IPS DF 4.7 (cell line): Measurements from ENCODE around the gene B4GALT5.
"Not testable (repeated sequence)": the region's sequence is repeated elsewhere in the genome, so short reads cannot be mapped to it uniquely, and the experiment has no call there.

Source experiments
- DNase-seq: peaks from one replicate; pipeline ENCODE4 v3.0.0-alpha.2; 2013; ENCODE audit warnings: low spot score; ENCODE audit errors: extremely low read depth

B4GALT5 gene

DNA sequence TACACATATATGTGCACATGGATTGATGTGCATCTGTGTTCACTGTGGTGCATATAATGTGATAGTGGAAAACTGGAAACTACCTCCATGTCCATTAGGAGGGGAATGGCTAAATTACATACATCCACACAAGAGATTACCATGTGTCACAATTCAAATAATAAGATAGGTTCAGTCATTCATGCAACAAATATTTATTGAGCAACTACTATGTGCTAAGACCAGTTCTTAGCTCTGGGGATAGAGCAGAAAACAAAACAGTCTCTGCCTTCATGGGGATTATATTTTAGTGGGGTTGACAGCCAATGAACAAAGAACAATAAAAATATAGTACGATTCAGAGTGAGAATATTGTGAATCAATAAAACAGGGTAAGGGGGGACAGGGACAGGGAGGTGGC is 84.1 kb downstream of the B4GALT5 start:
- DNase-seq, result no peak

DNA sequence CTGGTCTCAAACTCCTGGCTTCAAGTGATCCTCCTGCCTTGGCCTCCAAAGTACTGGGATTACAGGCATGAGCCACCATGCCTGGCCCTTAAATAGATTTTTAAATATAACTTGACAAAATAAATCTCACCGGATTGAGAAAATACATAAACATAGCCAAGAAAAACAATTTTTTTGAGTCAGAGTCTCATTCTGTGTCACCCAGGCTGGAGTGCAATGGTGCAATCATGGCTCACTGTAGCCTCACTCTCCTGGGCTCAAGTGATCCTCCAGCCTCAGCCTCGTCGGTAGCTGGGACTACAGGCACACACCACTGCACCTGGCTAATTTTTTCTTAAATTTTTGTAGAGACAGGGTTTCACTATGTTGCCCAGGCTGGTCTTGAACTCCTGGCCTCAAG is 85.4 kb downstream of the B4GALT5 start:
- DNase-seq, result not testable (repeated sequence)

DNA sequence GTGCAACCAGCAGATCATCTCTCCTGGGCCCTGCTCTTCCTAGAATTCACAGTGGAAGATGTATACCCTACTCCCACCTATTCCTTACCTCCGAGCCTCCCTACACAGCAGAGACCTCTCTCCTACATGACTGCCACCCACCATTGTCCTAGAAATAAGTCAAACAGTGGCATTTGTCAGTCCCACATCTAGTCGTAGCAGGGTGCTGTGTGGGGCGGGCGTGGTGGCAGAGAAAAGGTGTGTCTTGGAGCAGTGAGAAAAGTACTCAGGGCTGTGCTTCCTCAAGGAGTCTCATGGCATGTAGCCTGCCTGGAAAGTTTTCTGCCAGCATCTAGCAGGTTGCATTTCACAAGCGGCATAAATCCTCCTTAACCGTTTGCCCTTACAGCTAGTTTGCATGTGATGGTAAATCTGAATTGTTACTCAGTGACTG is 86.3 kb downstream of the B4GALT5 start:
- no peak for DNase-seq

- DNase-seq, result not testable (repeated sequence)
Observed at GRCh38 chr20:49624988-49625387, 88.7 kb downstream of the B4GALT5 start.

- DNase-seq, result no peak
Observed at GRCh38 chr20:49624317-49624716, 89.4 kb downstream of the B4GALT5 start.

DNA sequence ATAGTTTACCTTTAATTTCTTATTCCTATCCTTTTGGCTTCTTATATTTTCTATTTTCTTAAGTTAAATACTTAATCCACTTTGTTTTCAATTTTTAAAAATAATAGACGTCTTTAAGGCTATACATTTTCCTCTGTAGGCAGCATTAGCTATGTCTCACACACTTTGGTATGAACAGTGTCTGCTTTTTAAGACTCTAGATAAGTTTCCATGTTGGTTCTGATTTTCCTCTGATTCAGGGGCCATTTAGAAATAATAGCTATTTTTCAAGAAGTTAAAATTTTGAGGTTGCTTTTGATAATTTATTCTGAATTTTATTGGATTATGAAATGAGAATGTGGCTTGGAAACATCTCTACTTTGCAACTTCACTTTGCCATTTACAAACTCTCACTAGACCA is 91.4 kb downstream of the B4GALT5 start:
- DNase-seq, result no peak

- no peak for DNase-seq
Observed at GRCh38 chr20:49620364-49621240, 93.1 kb downstream of the B4GALT5 start.

DNA sequence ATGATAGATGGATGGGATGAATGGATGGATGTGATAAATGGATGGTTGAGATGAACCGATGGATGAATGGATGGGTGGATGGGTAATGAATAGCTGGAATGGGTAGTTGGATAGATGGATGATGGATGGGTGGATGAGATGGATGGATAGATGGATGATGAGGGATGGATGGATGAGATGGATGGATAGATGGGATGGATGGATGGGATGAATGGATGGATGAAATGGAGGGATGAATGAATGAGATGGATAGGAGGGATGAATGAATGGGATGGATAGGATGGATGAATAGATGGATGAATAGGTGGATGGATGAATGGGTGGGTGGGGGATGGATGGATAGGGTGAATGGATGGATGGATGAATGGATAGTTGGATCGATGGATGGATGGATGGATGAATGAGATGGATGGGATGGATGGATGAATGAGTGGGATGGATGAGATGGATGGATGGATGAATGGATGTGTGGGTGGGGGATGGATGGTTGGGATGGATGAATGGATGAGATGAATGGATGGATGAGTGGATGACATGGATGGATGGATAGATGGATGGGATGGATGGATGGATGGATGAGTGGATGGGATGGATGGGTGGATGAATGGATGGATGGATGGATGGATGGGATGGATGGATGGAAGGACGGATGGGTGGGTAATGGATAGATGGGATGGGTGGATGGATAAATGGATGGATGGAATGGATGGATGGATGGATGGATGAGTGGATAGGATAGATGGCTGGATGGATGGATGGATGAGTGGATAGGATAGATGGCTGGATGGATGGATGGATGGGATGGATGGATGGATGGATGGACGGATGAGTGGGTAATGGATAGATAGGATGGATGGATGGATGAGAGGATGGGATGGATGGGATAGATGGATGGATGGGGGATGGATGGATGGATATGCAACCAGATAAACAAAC is 94.3 kb downstream of the B4GALT5 start:
- DNase-seq, result no peak

GRCh38 chr20:49618289-49618688 is 95.4 kb downstream of the B4GALT5 start:
- no peak for DNase-seq

DNA sequence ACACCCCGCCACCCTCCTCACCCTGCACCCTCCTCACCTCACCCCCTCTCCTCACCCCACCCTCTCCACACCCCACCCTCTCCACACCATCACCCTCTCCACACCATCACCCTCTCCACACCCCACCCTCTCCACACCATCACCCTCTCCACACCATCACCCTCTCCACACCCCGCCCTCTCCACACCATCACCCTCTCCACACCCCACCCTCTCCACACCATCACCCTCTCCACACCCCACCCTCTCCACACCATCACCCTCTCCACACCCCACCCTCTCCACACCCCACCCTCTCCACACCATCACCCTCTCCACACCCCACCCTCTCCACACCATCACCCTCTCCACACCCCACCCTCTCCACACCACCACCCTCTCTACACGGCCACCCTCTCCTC is 96.3 kb downstream of the B4GALT5 start:
- not testable (repeated sequence) for DNase-seq

DNA sequence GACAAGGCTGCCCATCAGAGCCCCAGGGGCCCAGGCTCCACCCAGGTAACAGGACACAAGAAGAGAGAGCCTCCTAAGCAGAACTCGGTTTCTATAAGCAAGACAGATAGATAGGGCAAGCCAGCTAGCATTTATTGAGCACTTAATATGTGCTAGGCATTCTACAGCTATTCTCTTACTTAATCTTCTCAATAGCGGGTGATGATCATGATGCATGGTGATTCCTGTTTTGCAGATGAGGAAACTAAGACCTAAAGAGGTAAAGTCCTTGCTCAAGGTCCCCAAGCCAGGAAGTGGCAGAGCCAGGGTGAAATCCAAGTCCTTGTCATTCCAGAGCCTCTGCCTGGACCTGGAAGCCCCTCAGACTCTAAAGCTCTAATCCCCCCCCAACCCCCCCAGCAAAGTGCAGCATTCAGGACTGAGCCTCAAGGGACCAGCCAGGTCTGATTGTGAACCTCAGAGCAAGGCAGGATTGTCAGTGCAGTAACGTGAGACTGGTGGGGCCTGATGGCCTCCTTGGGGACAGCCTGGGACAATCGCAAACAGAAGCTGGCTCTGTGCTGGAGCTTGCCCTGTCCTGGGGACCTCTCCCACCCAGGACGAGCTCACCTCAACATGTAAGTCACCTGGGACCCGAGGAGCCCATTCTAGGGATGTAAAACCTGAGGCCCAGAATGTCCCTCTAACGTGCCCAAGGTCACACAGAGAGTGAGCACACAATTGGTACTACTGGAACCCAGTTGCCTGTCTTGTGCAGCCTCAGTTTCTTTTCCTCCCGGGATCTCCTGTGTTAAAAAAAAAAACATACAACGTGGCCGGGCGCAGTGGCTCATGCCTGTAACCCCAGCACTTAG is 97.3 kb downstream of the B4GALT5 start:
- DNase-seq, result no peak

GRCh38 chr20:49615401-49616153 is 98.1 kb downstream of the B4GALT5 start:
- no peak for DNase-seq

DNA sequence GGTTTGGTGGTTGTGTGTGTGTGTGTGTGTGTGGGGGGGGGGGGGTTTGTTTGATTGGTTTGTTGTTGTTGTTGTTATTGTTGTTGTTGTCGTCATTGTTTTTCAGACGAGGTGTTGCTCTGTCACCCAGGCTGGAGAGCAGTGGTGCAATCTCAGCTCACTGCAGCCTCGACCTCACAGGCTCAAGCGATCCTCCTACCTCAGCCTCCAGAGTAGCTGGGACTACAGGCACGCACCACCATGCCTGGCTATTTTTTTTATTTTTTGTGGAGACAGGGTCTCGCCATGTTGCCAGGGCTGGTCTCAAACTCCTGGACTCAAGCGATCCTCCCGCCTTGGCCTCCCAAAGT is 98.7 kb downstream of the B4GALT5 start:
- DNase-seq, result not testable (repeated sequence)

GRCh38 chr20:49614338-49615050 is 99.2 kb downstream of the B4GALT5 start:
- DNase-seq, result no peak

- DNase-seq, result no peak
Observed at GRCh38 chr20:49612127-49612738, 101.4 kb downstream of the B4GALT5 start.

DNA sequence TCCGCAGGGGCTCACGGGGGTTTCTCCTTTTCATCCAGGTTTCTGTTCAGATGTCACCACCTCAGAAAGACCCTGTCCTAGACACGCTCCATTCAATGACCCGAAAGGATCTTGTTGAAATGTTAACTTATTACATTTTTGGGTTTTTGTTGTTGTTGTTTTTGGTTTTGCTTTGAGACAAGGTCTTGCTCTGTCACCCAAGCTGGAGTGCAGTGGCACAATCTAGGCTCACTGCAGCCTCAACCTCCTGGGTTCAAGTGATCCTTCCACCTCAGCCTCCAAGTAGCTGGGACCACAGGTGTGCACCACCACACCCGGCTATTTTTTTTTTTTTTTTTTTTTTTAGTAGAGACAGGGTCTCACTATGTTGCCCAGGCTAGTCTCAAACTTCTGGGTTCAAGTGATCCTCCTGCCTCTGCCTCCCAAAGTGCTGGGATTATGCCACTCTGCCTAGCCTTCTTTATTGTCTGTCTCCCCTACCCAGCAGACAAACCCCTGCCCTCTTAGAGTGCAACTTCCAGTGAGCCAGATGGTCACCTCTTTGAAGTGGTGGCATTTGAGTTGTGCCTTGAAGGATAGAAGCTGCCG is 102.0 kb downstream of the B4GALT5 start:
- not testable (repeated sequence) for DNase-seq

- no peak for DNase-seq
Observed at GRCh38 chr20:49610691-49611538, 102.8 kb downstream of the B4GALT5 start.
